Stimulated activated CD4-positive, alpha-beta T cell treated with anti-CD3 and anti-CD28 coated beads, Interleukin-12 subunit alpha, Interleukin-12 subunit beta, amount 100 ng/mL, for 4 hours (primary cell): ENCODE measurements around the gene EGFLAM.
A peak's percentile ranks its signal among the peaks of the same experiment; 100 is the strongest.

Source experiments
- DNase-seq: peaks from one replicate; pipeline ENCODE4 v3.0.0-alpha.2; 2020

Gene EGFLAM

GRCh38 chr5:38258319-38259061 lies at the start of gene EGFLAM:
Gene EGFLAM, plus strand, starts transcription at chr5:38258559. Its CDS starts 196 bp downstream, at chr5:38258755.
- DNase-seq, result no peak

- DNase-seq, result no peak
These were observed 49.5 kb upstream of the EGFLAM start for GRCh38 chr5:38208782-38209378.

GRCh38 chr5:38210676-38211353 lies 47.5 kb upstream of the EGFLAM start:
- DNase-seq, result no peak

GRCh38 chr5:38211354-38211710 lies 47.0 kb upstream of the EGFLAM start:
- no peak for DNase-seq

GRCh38 chr5:38212307-38212706 lies 46.1 kb upstream of the EGFLAM start:
- no peak for DNase-seq

GRCh38 chr5:38226091-38226490 lies 32.3 kb upstream of the EGFLAM start:
- DNase-seq, result no peak

- DNase-seq, result no peak
These were observed 29.4 kb upstream of the EGFLAM start for GRCh38 chr5:38228914-38229313.

GRCh38 chr5:38234737-38235136 lies 23.6 kb upstream of the EGFLAM start:
- no peak for DNase-seq

- DNase-seq, result no peak
These were observed 20.7 kb upstream of the EGFLAM start for GRCh38 chr5:38237681-38238080.

GRCh38 chr5:38240212-38240611 lies 18.1 kb upstream of the EGFLAM start:
- DNase-seq, result no peak

GRCh38 chr5:38241655-38242054 lies 16.7 kb upstream of the EGFLAM start:
- DNase-seq, result no peak

GRCh38 chr5:38245307-38245706 lies 13.1 kb upstream of the EGFLAM start:
- DNase-seq, result no peak

- no peak for DNase-seq
These were observed 9.1 kb upstream of the EGFLAM start for GRCh38 chr5:38249301-38249700.

- no peak for DNase-seq
These were observed 8.5 kb upstream of the EGFLAM start for GRCh38 chr5:38249812-38250211.

GRCh38 chr5:38250763-38251448 lies 7.5 kb upstream of the EGFLAM start:
- no peak for DNase-seq

- no peak for DNase-seq
These were observed 4.6 kb upstream of the EGFLAM start for GRCh38 chr5:38253759-38254158.

- no peak for DNase-seq
These were observed 884 bp upstream of the EGFLAM start for GRCh38 chr5:38257308-38258041.

- DNase-seq, result no peak
These were observed 379 bp upstream of the EGFLAM start for GRCh38 chr5:38258042-38258318.

GRCh38 chr5:38259062-38259808 lies 876 bp downstream of the EGFLAM start:
- DNase-seq, result no peak

- no peak for DNase-seq
These were observed 1.4 kb downstream of the EGFLAM start for GRCh38 chr5:38259809-38260160.

- no peak for DNase-seq
These were observed 5.6 kb downstream of the EGFLAM start for GRCh38 chr5:38263983-38264382.

- DNase-seq, result peak; percentile 37
These were observed 7.3 kb downstream of the EGFLAM start for GRCh38 chr5:38265546-38266179.
